Measurements from ENCODE around the gene GP9. TPM values are rescaled to one million over a fixed set of nuclear protein-coding genes. Genes with fewer than 3 reads are reported as not detected.
A peak's percentile ranks its signal among the peaks of the same experiment; 100 is the strongest.

GP9 gene
- total and polyA plus RNA-seq, 9 of the 15 experiments (the other 6 are each of a cell fraction or from before 2014, with no cell fraction given), result not detected

DNA sequence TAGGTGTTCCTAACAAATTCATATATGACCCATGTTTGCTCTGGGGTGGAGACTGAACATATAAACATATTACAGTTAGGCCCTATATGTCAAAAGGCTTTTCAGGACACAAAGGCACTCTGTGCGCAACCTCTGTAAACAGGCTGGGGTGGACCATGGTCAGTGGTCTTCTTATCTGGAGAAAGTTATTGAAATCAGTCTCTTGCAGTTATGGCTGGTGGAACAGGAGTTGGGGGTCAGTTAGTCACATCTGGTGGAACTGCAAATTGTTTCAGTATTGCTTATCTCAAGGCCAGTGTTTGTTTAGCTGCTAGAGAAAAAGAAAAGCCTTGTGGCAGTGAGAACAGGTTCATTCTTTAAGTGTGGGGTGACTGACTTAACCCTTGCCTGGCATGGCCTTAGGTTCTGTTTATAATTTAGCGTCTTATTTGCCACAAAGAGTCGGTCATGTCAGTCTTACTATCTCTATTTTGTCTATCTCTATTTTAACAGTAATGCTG, 5.9 kb upstream of the GP9 start (continued):
- TF ChIP-seq, protein P1, sequence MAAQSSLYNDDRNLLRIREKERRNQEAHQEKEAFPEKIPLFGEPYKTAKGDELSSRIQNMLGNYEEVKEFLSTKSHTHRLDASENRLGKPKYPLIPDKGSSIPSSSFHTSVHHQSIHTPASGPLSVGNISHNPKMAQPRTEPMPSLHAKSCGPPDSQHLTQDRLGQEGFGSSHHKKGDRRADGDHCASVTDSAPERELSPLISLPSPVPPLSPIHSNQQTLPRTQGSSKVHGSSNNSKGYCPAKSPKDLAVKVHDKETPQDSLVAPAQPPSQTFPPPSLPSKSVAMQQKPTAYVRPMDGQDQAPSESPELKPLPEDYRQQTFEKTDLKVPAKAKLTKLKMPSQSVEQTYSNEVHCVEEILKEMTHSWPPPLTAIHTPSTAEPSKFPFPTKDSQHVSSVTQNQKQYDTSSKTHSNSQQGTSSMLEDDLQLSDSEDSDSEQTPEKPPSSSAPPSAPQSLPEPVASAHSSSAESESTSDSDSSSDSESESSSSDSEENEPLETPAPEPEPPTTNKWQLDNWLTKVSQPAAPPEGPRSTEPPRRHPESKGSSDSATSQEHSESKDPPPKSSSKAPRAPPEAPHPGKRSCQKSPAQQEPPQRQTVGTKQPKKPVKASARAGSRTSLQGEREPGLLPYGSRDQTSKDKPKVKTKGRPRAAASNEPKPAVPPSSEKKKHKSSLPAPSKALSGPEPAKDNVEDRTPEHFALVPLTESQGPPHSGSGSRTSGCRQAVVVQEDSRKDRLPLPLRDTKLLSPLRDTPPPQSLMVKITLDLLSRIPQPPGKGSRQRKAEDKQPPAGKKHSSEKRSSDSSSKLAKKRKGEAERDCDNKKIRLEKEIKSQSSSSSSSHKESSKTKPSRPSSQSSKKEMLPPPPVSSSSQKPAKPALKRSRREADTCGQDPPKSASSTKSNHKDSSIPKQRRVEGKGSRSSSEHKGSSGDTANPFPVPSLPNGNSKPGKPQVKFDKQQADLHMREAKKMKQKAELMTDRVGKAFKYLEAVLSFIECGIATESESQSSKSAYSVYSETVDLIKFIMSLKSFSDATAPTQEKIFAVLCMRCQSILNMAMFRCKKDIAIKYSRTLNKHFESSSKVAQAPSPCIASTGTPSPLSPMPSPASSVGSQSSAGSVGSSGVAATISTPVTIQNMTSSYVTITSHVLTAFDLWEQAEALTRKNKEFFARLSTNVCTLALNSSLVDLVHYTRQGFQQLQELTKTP (IDR thresholded peaks at IDR 0.05; ENCODE audit: low read depth in 1 of 2, partially characterized antibody in 2 of 2), result peak in 1 of 2 experiments; percentile 62
- TF ChIP-seq ATF7 (IDR thresholded peaks at IDR 0.05) (peak; percentile 34; the same call in 1 of the 2 replicates), SNIP1 (IDR thresholded peaks at IDR 0.05; ENCODE audit: low read depth) (no peak), SMAD4 (CRISPR knock-in tag; conservative IDR thresholded peaks at IDR 0.05) (peak; percentile 88), ZBTB1 (CRISPR knock-in tag; IDR thresholded peaks at IDR 0.05; ENCODE audit: borderline replicate concordance, low read depth) (no peak), TRIM28 (IDR thresholded peaks at IDR 0.05) (no peak), MBD2 (IDR thresholded peaks at IDR 0.05; ENCODE audit: borderline replicate concordance, low read depth) (peak; percentile 25; the same call in 1 of the 2 replicates), EP300 (IDR thresholded peaks at IDR 0.05; ENCODE audit: low read length) (peak; percentile 92), CBFA2T2 (conservative IDR thresholded peaks at IDR 0.05) (peak; percentile 99), TSC22D4 (tag; IDR thresholded peaks at IDR 0.05) (no peak)
- TF ChIP-seq, protein P2, sequence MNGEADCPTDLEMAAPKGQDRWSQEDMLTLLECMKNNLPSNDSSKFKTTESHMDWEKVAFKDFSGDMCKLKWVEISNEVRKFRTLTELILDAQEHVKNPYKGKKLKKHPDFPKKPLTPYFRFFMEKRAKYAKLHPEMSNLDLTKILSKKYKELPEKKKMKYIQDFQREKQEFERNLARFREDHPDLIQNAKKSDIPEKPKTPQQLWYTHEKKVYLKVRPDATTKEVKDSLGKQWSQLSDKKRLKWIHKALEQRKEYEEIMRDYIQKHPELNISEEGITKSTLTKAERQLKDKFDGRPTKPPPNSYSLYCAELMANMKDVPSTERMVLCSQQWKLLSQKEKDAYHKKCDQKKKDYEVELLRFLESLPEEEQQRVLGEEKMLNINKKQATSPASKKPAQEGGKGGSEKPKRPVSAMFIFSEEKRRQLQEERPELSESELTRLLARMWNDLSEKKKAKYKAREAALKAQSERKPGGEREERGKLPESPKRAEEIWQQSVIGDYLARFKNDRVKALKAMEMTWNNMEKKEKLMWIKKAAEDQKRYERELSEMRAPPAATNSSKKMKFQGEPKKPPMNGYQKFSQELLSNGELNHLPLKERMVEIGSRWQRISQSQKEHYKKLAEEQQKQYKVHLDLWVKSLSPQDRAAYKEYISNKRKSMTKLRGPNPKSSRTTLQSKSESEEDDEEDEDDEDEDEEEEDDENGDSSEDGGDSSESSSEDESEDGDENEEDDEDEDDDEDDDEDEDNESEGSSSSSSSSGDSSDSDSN (IDR thresholded peaks at IDR 0.05; ENCODE audit: borderline replicate concordance in 1 of 2, low read depth in 2 of 2, low read length in 2 of 2), result no peak
- TF ChIP-seq, protein P3, sequence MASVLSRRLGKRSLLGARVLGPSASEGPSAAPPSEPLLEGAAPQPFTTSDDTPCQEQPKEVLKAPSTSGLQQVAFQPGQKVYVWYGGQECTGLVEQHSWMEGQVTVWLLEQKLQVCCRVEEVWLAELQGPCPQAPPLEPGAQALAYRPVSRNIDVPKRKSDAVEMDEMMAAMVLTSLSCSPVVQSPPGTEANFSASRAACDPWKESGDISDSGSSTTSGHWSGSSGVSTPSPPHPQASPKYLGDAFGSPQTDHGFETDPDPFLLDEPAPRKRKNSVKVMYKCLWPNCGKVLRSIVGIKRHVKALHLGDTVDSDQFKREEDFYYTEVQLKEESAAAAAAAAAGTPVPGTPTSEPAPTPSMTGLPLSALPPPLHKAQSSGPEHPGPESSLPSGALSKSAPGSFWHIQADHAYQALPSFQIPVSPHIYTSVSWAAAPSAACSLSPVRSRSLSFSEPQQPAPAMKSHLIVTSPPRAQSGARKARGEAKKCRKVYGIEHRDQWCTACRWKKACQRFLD (CRISPR knock-in tag; IDR thresholded peaks at IDR 0.05), result peak; percentile 89
- TF ChIP-seq, protein P4, sequence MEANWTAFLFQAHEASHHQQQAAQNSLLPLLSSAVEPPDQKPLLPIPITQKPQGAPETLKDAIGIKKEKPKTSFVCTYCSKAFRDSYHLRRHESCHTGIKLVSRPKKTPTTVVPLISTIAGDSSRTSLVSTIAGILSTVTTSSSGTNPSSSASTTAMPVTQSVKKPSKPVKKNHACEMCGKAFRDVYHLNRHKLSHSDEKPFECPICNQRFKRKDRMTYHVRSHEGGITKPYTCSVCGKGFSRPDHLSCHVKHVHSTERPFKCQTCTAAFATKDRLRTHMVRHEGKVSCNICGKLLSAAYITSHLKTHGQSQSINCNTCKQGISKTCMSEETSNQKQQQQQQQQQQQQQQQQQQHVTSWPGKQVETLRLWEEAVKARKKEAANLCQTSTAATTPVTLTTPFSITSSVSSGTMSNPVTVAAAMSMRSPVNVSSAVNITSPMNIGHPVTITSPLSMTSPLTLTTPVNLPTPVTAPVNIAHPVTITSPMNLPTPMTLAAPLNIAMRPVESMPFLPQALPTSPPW (CRISPR knock-in tag; IDR thresholded peaks at IDR 0.05), result peak; percentile 55; the same call in 1 of the 2 replicates
- TF ChIP-seq, protein P5, sequence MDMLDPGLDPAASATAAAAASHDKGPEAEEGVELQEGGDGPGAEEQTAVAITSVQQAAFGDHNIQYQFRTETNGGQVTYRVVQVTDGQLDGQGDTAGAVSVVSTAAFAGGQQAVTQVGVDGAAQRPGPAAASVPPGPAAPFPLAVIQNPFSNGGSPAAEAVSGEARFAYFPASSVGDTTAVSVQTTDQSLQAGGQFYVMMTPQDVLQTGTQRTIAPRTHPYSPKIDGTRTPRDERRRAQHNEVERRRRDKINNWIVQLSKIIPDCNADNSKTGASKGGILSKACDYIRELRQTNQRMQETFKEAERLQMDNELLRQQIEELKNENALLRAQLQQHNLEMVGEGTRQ (CRISPR knock-in tag; IDR thresholded peaks at IDR 0.05), result no peak
- TF ChIP-seq, protein P6, sequence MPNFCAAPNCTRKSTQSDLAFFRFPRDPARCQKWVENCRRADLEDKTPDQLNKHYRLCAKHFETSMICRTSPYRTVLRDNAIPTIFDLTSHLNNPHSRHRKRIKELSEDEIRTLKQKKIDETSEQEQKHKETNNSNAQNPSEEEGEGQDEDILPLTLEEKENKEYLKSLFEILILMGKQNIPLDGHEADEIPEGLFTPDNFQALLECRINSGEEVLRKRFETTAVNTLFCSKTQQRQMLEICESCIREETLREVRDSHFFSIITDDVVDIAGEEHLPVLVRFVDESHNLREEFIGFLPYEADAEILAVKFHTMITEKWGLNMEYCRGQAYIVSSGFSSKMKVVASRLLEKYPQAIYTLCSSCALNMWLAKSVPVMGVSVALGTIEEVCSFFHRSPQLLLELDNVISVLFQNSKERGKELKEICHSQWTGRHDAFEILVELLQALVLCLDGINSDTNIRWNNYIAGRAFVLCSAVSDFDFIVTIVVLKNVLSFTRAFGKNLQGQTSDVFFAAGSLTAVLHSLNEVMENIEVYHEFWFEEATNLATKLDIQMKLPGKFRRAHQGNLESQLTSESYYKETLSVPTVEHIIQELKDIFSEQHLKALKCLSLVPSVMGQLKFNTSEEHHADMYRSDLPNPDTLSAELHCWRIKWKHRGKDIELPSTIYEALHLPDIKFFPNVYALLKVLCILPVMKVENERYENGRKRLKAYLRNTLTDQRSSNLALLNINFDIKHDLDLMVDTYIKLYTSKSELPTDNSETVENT (CRISPR knock-in tag; IDR thresholded peaks at IDR 0.05), result no peak
